Measurements from ENCODE around the gene AQP2.

DNA sequence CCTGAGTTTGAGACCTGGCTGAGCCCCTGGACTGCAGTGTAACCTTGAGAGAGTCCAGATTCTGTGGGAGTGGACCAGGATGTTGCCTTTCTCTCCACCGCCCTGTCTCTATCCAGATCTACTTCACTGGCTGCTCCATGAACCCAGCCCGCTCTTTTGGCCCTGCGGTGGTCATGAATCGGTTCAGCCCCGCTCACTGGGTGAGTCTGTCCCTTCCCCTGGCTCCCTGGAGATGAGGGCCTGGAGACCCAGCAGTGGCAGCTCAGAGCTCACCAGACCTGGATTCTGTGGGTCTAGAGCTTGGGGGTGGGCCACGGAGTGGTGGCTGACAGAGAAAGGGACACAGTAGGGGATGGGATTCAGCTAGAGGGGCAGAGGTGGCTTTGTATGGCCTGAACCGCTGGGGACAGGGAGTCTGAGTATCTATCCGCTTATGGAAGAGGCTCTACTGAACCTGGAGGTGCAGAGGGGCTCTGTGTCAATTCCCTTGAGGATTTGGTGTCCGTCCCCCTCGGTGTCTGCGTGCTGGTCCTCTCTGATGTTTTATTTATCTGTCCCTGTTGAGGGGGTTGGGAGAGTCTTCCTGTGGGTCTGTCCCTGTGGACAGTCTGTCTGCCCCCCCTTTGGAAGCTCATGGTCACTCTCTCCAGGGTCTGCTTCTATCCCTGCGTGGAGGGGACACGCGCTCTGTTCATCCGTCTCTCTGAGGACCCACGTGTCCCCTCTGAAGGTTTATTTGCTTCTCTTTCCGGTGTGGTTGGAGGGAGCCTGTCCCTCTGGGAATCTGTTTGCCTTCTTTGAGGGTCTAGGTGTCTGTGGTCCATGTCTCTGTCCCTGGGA is 13.7 kb downstream of the AQP2 start:
- TF ChIP-seq, protein P1, sequence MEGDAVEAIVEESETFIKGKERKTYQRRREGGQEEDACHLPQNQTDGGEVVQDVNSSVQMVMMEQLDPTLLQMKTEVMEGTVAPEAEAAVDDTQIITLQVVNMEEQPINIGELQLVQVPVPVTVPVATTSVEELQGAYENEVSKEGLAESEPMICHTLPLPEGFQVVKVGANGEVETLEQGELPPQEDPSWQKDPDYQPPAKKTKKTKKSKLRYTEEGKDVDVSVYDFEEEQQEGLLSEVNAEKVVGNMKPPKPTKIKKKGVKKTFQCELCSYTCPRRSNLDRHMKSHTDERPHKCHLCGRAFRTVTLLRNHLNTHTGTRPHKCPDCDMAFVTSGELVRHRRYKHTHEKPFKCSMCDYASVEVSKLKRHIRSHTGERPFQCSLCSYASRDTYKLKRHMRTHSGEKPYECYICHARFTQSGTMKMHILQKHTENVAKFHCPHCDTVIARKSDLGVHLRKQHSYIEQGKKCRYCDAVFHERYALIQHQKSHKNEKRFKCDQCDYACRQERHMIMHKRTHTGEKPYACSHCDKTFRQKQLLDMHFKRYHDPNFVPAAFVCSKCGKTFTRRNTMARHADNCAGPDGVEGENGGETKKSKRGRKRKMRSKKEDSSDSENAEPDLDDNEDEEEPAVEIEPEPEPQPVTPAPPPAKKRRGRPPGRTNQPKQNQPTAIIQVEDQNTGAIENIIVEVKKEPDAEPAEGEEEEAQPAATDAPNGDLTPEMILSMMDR (IDR thresholded peaks at IDR 0.05; ENCODE audit: low read depth, low read length, missing input control), result no peak
- TF ChIP-seq NR2F2 (IDR thresholded peaks at IDR 0.05) (no peak), HNF4A (conservative IDR thresholded peaks at IDR 0.05) (no peak), RAD21 (IDR thresholded peaks at IDR 0.05) (no peak), FOXA2 (IDR thresholded peaks at IDR 0.05) (no peak), JUND (IDR thresholded peaks at IDR 0.05) (no peak), EGR1 (IDR thresholded peaks at IDR 0.05; ENCODE audit: low read depth in 2 of 2) (no peak), TAF1 (conservative IDR thresholded peaks at IDR 0.05) (no peak), YY1 (IDR thresholded peaks at IDR 0.05) (no peak)
- TF ChIP-seq, protein P2, sequence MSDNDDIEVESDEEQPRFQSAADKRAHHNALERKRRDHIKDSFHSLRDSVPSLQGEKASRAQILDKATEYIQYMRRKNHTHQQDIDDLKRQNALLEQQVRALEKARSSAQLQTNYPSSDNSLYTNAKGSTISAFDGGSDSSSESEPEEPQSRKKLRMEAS (IDR thresholded peaks at IDR 0.05), result no peak
- TF ChIP-seq, protein P3, sequence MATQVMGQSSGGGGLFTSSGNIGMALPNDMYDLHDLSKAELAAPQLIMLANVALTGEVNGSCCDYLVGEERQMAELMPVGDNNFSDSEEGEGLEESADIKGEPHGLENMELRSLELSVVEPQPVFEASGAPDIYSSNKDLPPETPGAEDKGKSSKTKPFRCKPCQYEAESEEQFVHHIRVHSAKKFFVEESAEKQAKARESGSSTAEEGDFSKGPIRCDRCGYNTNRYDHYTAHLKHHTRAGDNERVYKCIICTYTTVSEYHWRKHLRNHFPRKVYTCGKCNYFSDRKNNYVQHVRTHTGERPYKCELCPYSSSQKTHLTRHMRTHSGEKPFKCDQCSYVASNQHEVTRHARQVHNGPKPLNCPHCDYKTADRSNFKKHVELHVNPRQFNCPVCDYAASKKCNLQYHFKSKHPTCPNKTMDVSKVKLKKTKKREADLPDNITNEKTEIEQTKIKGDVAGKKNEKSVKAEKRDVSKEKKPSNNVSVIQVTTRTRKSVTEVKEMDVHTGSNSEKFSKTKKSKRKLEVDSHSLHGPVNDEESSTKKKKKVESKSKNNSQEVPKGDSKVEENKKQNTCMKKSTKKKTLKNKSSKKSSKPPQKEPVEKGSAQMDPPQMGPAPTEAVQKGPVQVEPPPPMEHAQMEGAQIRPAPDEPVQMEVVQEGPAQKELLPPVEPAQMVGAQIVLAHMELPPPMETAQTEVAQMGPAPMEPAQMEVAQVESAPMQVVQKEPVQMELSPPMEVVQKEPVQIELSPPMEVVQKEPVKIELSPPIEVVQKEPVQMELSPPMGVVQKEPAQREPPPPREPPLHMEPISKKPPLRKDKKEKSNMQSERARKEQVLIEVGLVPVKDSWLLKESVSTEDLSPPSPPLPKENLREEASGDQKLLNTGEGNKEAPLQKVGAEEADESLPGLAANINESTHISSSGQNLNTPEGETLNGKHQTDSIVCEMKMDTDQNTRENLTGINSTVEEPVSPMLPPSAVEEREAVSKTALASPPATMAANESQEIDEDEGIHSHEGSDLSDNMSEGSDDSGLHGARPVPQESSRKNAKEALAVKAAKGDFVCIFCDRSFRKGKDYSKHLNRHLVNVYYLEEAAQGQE (IDR thresholded peaks at IDR 0.05), result no peak
- TF ChIP-seq, protein P4, sequence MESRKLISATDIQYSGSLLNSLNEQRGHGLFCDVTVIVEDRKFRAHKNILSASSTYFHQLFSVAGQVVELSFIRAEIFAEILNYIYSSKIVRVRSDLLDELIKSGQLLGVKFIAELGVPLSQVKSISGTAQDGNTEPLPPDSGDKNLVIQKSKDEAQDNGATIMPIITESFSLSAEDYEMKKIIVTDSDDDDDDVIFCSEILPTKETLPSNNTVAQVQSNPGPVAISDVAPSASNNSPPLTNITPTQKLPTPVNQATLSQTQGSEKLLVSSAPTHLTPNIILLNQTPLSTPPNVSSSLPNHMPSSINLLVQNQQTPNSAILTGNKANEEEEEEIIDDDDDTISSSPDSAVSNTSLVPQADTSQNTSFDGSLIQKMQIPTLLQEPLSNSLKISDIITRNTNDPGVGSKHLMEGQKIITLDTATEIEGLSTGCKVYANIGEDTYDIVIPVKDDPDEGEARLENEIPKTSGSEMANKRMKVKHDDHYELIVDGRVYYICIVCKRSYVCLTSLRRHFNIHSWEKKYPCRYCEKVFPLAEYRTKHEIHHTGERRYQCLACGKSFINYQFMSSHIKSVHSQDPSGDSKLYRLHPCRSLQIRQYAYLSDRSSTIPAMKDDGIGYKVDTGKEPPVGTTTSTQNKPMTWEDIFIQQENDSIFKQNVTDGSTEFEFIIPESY (IDR thresholded peaks at IDR 0.05), result no peak

Measured in liver (tissue), 3 donors.